Ascending aorta (tissue), 2 donors: ENCODE measurements around the gene IL1RAP. TPM values are rescaled to one million over a fixed set of nuclear protein-coding genes. Genes with fewer than 3 reads are reported as not detected.

Experiments
- DNase-seq, 2 donors: peaks; one replicate each; pipeline ENCODE4 v3.0.0-alpha.2; 2019; ENCODE audit warnings: low spot score in 2 of 2
- H3K27ac ChIP-seq, 2 donors: fragments of 200-600 bp; sonication (generic); one replicate each; pipeline ENCODE4 v1.5.1; 2016 to 2017; ENCODE audit warnings: mild to moderate bottlenecking in 1 of 2
- H3K27me3 ChIP-seq: fragments of 200-600 bp; sonication (generic); one replicate; pipeline ENCODE4 v1.5.1; 2017
- H3K36me3 ChIP-seq, 2 donors: fragments of 200-600 bp; sonication (generic); one replicate each; pipeline ENCODE4 v1.5.1; 2016
- H3K4me1 ChIP-seq, 2 donors: fragments of 200-600 bp; sonication (generic); one replicate each; pipeline ENCODE4 v1.5.1; 2016 to 2017; ENCODE audit warnings: mild to moderate bottlenecking in 1 of 2
- H3K4me3 ChIP-seq, 2 donors: fragments of 200-600 bp; sonication (generic); one replicate each; pipeline ENCODE4 v1.5.1; 2016 to 2017; ENCODE audit warnings: mild to moderate bottlenecking in 1 of 2
- H3K9me3 ChIP-seq, 2 donors: fragments of 200-600 bp; sonication (generic); one replicate each; pipeline ENCODE4 v1.5.1; 2016
- CTCF ChIP-seq, 3 experiments: fragments of 200-600 bp in 2 of 3; fragments of 450-650 bp in 1 of 3; sonication (generic) in 2 of 3; IDR thresholded peaks; one replicate each; pipeline ENCODE4 v1.5.1; 2016 to 2019; ENCODE audit warnings: antibody characterized with exemption in 3 of 3, mild to moderate bottlenecking in 1 of 3, moderate library complexity in 1 of 3
- intact Hi-C: fragments of 100-400 bp; cut with DNase I; formaldehyde crosslinking; loops from one replicate; pipeline ENCODE4 v1.15.1; 2023
- total RNA-seq: library from RNA; depleted of rRNA; stranded (reverse); fragments of >200 nt; gene quantifications from one replicate; pipeline ENCODE4 v1.1.0, GENCODE V29; 2016

IL1RAP gene
- total RNA-seq, 1 donor from 2014 or later = 12.8 TPM

- Histone ChIP-seq H3K9me3 (no peaks in the 10 kb centered on the region), H3K27me3 (no peaks in the 10 kb centered on the region), H3K4me3 (no peak overlapping the region), H3K27ac (no peak overlapping the region), H3K36me3 (no peaks in the 10 kb centered on the region), H3K4me1 (no peaks in the 10 kb centered on the region)
- intact Hi-C loops = no loop called here
- no peak for DNase-seq
- TF ChIP-seq CTCF (IDR thresholded peaks at IDR 0.05) = no peak
These were observed 44.9 kb downstream of the IL1RAP start for GRCh38 chr3:190558796-190559195.

- no peaks in the 10 kb centered on the region for H3K27me3 ChIP-seq
- intact Hi-C loops = no loop called here
- no peaks in the 10 kb centered on the region for H3K4me1 ChIP-seq
- H3K27ac ChIP-seq = no peak overlapping the region
- no peaks in the 10 kb centered on the region for H3K36me3 ChIP-seq
- no peak overlapping the region for H3K4me3 ChIP-seq
- H3K9me3 ChIP-seq = no peaks in the 10 kb centered on the region
- no peak for DNase-seq
- no peak for TF ChIP-seq CTCF (IDR thresholded peaks at IDR 0.05)
These were observed 46.4 kb downstream of the IL1RAP start for GRCh38 chr3:190560013-190560895.

- Histone ChIP-seq H3K27me3 (no peaks in the 10 kb centered on the region), H3K4me3 (no peak overlapping the region), H3K36me3 (no peaks in the 10 kb centered on the region), H3K9me3 (no peaks in the 10 kb centered on the region), H3K4me1 (peaks cover 0 to 2% of the 10 kb centered on the region in 2 donors), H3K27ac (no peak overlapping the region)
- no peak for DNase-seq
- TF ChIP-seq CTCF (IDR thresholded peaks at IDR 0.05) = no peak
- intact Hi-C loops = no loop called here
These were observed 49.1 kb downstream of the IL1RAP start for GRCh38 chr3:190562866-190563510.

GRCh38 chr3:190564175-190564574, 50.3 kb downstream of the IL1RAP start:
- H3K27me3 ChIP-seq = no peaks in the 10 kb centered on the region
- intact Hi-C loops = no loop called here

More at GRCh38 chr3:190564175-190564574, 50.3 kb downstream of the IL1RAP start:
- H3K36me3 ChIP-seq = no peaks in the 10 kb centered on the region
- no peak for TF ChIP-seq CTCF (IDR thresholded peaks at IDR 0.05)
- no peak overlapping the region for H3K4me3 ChIP-seq
- H3K4me1 ChIP-seq = peaks cover 0 to 2% of the 10 kb centered on the region in 2 donors
- H3K27ac ChIP-seq = no peak overlapping the region
- no peak for DNase-seq
- H3K9me3 ChIP-seq = no peaks in the 10 kb centered on the region
